NCI-H146 (cell line): ENCODE measurements around the gene NPTN.

ENCODE experiments used
- DNase-seq: peaks from one replicate; lab custom pipeline; 2025; lab: John Stamatoyannopoulos, UW

NPTN gene

GRCh38 chr15:73631915-73632669 is 1.1 kb downstream of the NPTN start:
- peak; percentile 49 for DNase-seq

GRCh38 chr15:73630921-73631362 is 2.2 kb downstream of the NPTN start:
- no peak for DNase-seq

GRCh38 chr15:73629798-73630429 is 3.3 kb downstream of the NPTN start:
- no peak for DNase-seq

DNA sequence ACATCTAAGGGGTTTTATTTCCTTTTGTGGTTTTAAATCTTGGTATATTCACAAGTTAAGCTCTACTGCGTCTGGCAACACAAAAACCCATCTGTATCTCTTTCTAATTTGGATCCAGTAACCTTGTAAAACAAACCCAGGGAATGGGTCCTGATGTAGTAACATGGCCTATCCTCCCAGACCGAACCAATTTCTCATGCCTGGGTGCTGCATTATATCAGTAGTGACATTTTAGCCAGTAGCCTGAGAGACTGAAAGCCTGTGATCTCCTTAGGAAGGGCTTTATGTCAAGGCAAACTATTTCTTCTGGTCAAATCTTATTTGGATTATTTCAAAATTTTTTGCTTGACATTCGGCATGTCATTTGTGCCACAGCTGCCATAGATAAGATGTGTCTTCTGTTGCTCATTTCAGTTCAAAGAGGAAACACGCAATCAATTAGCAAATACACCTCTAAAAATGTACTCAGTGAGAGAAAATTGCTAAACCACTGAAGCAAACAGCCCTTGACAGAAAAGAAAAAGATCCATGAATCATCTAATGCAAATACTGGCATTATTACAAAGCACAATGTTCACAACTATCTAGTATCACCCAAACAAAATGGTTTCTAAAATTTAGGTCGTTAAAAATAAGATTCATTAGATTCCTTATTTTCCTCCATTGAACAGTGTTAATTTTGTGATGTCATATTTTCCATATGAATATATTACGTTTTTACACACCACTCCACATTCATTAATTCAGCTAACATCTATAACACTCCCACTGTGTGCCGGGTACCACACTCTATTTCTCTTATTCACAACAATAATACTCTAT is 4.0 kb downstream of the NPTN start:
- peak; percentile 47 for DNase-seq

DNA sequence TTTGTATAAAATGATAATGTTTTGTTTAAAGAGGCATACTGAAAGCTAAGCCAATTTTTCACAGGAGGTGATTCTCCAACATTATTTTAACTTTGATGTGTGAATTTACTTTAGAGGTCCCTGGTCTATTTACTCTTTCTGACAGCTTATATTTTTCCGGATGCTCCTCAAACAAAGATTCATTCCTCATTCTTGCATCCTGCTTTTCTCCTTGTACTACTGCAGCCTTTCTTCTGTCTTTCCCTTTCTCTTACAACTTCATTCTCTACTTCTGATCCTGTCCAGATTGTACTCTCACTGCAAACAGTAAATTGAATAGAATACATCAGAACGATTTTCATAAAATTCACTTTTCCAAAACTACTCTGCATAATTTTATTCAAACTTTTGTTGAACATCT is 5.1 kb downstream of the NPTN start:
- DNase-seq, result no peak

DNA sequence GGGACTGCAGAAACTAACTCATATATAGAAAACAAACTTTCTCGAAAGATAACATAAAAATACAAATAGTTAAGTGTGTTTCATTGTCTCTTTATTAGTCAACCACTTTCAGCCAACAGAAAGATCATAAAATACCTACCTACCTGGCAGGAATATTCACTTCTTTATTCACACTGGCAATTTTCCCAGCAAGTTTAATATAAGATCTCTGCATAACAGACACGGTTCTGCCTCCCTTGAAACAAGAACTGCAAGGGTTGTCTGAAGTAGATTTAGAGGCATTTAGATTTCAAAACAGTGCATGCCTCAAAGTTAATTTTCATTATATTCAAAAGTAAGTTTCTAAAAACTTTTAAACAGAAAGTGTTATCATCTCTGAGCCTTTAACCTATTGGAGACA is 7.1 kb downstream of the NPTN start:
- DNase-seq, result no peak

DNA sequence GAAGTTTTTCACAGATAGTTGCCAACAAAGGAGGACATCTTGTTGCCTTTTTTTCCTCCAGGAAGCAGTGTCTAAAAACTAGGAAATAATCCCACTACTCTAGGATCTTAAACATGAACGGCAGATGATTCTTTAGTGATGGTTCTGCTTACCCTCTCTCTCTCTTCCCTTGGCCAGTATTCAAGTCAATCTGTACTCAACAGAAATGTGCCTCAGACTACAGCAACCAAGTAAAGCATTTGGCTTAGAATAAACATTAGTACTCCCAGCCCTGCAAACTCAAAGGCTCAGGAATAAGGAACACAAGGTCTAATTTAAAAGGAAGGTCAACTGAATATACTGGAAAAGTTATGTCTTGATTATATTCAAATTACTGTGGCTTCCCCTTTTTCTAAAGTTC is 8.7 kb downstream of the NPTN start:
- DNase-seq, result no peak

DNA sequence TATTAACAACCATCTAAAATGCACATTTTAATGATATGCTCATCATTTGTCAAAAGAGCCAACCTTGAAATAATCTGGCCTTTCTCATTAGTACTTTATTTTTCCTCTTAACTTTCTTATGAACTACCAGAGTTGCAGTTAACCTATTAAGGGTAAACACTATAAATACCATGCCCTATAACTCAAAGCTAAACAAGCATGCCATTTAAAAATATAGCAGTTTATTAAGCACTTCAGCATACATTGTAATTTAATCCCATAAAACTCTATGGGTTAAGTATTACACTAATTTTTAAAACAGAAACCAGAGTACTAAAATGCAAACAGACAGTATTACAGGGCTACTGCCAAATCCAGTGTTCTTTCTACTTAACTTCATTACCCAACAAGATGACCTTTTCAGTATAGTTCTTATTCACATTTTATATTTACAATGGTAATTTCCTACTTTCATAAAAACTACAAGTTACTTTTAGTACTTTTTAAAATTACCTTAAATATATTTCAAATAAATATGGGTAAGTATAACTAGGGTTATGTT is 11.8 kb downstream of the NPTN start:
- DNase-seq, result no peak

DNA sequence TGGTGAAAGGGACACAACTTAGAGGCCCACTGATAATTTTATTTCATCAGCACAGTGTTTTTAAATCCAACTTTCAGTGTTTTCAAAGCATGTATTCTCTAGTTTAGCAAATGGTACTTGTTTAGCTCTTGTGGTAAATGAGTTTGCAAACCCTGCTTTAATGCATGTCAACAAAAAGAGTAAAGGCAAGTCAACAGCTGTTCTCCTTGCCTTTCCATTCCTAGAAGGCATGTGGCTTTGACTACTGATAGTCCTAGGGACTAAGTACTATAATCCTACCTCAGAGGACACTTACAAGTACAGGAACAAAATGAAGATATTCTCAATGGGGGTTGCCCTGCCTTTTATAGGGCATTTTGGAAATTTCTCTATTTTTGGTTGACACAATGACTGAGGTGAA is 13.1 kb downstream of the NPTN start:
- DNase-seq, result no peak

- no peak for DNase-seq
Measured at GRCh38 chr15:73617913-73618312, 15.3 kb downstream of the NPTN start.

GRCh38 chr15:73617301-73617831 is 15.8 kb downstream of the NPTN start:
- DNase-seq, result no peak

DNA sequence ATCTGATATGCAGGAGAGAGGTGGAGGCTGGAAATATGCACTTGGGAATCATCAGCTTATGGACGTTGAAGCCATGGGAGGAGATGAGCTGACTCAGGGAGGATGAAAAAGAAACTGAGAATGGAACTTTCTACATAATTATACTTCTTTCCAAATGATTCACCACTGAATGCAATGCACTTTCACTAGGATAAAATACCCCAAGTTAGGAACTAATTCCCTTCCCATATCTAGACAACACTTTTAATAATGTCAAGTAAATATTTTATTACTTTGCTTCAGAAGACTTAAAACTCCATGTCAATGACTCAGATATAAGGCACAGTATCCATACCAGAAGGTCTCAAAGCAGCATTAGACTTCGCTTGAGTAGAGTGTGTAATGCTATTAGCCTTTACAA is 24.2 kb downstream of the NPTN start:
- no peak for DNase-seq

GRCh38 chr15:73608475-73608874 is 24.7 kb downstream of the NPTN start:
- no peak for DNase-seq

- DNase-seq, result no peak
Measured at GRCh38 chr15:73607843-73608242, 25.3 kb downstream of the NPTN start.

DNA sequence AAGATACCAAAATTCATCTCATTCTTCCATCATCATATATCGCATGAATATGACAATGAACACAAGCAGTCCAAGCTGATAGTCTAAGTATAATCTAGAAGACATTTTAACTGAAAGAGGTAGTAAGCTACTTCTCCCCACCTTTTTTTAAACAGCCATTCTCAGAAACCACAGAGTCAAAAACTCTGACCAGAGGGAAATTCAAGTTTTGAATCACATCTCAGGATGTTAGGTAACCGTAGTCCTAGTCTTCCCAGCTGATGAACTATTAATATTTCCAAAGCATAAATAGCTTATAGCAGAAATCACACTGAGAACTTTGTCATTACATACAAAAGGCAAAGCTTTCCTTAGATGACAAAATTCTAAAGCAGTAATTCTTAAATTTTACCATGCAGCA is 25.8 kb downstream of the NPTN start:
- no peak for DNase-seq

- DNase-seq, result no peak
Measured at GRCh38 chr15:73605759-73606436, 27.3 kb downstream of the NPTN start.

GRCh38 chr15:73604477-73604876 is 28.7 kb downstream of the NPTN start:
- no peak for DNase-seq

GRCh38 chr15:73602992-73603391 is 30.2 kb downstream of the NPTN start:
- no peak for DNase-seq

DNA sequence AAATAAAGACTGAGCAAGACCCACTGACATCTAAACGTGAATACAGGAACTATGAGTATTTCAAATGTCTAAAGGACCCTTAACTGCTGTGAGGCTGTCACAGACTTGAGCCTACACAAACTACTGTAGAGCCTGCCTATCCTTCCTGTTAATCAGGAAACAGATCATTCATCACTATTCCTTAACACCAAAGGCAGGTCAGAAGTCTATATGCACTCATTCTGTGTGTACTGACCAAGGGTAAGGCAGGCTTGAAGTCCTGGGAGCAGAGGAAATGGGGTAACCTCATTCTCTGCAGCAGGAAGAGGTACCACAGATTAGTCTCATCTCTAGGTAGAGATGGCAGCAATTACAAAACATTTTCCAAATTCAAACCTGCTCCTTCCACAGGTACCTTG is 30.7 kb downstream of the NPTN start:
- DNase-seq, result no peak

DNA sequence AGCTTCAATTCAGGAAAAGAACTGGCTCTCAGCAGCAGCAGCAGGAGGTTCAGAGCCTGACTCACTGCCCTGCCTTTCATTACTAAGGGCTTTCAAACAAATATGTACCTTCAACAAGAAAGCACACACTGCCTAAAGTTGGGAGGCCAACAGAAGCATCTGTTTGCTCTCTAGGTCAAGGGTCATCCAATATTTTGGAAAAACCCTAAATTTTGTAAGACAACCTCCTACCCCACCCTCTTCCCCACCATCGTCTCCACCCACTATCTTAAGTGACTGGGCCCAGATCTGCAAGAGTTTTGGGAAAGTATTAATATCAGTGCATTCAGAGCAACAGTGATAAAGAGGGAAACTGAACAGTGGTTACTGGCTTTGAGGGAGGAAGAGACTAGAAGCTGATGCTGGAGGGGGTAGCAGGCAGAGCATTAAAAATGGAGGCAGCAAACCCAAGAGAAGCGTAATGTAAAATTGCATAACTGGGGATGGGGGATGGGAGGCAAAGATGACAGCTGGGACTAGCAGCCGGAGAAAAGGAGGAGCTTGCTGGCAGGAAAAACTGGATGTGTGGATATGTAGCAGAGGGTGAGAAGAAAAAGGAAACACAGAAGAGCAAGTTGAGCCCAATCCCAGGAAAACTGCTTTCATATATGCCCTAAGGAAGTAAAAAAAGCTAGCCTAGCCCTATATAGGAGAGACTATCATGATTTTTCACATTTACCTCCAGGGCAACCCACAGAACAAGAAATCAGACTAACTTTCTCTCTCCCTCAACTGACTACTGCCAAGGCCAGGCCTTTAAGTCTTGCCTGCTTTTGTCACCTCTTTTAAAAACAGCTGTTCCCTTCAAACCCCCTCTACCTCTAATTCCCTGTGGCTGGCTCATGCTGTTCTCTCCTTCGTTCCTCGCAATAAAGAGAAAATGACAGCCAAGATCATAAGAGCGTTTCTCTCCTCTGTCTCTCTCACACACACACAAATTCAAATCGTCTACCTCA is 31.4 kb downstream of the NPTN start:
- DNase-seq, result no peak
